CD4-positive, alpha-beta T cell treated with Interleukin-15 for 1 hour (primary cell): ENCODE data around the gene MAML2.

Source experiments
- DNase-seq: peaks from one replicate; pipeline ENCODE4 v3.0.0-alpha.2; 2020

The MAML2 gene

DNA sequence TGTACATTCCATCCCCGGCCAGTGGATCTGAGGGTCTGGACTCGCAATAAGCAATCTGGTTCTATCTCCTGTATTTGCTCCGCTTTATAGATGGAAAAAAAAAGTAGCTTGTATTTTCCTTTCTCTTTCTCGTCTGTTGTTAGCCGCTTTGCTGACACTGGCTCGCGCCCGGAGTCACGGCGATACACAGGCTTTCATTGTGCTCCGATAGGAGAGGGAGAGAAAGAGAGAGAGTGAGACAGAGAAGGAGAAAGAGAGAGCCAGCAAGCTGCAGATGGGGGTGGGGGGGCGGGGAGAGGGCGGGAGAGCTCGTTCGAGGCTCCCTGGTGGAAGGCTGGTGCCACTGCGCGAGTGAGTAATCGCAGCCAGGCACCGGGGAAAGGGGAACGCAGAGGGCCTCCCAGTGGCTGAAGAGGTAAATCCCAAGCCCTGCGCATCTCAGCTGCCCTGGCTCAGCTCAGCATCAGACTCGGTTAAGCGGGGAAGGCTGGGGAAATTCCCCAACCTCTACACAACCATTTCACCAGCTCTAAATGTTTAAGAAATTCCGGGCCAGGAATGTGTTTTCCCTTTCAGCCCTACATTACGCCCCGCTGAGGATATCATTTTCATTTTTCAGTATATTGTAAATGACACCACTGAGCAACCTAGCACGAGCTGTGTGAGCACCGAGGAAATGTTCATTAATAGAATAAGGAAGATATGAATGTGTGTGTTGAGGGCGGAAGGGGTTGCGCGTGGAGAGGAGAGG is at the start of gene MAML2:
TSS of gene MAML2 (minus strand) at position 235 of the 751 bp plus-strand sequence. CDS start 1,300 bp downstream, outside the sequence.
- peak; percentile 92 for DNase-seq

DNA sequence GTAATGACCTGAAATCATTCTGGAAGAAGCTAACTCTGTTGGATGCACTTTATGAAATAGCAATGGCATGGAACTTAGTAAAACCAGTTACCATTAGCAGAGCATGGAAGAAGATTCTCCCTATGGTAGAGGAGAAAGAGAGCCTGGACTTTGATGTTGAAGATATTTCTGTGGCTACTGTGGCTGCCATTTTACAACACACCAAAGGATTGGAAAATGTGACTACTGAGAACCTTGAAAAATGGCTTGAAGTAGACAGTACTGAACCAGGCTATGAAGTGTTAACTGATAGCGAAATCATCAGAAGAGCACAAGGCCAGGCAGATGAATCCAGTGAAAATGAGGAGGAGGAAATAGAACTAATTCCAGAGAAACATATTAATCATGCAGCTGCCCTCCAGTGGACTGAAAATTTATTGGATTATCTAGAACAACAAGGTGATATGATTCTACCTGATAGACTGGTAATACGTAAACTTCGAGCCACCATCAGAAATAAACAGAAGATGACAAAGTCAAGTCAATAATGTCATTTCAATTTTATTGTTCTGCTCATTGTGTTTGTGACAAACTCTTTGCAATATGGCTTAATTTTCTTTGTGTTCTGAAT is 48.8 kb upstream of the MAML2 start:
- DNase-seq: no peak

DNA sequence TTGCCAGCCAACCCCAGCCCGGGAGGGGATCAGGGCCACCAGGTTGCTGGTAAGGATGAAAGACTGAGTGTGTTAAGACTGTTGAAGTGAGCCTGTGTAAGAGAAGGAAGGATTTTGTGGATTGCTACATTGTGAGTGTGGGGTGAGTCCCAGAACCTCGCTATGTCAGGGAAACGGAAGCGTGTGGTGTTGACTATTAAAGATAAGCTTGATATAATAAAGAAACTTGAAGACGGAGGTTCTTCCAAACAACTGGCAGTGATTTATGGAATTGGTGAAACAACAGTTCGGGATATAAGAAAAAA is 47.4 kb upstream of the MAML2 start:
- DNase-seq: no peak

DNA sequence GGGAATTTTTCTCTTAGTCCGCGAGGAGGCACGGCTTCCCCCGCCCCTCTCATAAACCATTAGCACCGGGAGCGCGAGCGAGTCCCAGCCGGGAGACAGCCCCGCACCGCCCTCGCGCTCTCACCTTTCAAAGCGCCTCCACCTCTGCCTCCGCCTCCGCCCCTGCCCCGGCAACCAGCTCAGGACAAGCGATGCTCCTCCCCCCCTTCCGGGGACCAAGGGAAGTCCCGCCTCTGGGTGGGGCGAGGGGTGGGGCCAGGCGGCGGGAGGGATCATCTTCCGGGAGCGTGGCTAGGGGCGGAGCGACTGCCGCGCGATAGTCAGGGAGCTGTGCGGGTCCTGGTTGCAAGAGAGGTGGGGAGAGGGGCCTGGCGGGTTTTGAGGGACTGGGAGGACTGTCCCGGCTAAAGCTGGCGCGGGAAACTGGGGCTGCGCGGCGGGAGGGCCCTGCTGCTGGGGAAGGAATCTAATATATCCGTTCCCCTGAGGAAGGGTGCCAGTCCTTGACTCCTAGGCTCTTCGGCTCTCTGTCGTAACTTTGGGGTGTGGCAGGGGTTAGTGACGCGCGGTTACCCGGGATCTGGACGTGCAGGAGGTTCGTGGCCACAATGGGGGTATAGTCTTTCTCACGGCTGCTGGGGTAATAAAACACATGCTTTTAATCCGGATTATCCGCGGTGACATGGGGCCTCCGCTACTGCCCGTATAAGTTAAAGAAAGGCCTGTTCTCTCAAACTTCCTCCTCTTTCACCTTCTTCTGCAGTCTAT is 46.9 kb upstream of the MAML2 start, which contains the start of the genes CCDC82 and JRKL:
TSS of gene CCDC82 (minus strand) at position 193 of the 768 bp plus-strand sequence. CDS start 5,165 bp downstream, outside the sequence.
TSS of gene JRKL (plus strand) at position 294 of the 768 bp plus-strand sequence. CDS start 637 bp downstream, outside the sequence.
- DNase-seq: peak; percentile 95

- DNase-seq: peak; percentile 53
Measured at GRCh38 chr11:96388891-96389719, 46.1 kb upstream of the MAML2 start.

DNA sequence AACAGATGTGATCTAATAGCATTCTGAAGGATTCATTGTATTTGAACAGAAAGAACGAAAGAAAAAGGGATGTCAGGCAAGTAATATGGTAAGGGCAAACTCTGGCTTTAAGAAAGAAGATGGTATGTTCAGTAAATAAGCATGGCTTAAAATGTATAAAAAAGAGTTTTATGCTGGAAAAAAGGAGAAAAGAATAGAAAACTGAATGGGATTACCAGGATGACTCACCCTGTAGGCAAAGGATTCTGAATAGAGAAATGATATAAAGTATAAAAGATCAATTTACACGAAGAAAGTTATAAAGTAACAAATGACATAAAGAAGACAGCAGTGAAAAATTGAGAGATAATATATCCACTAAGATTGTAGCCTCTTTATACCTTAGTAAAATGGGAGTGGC is 42.2 kb upstream of the MAML2 start:
- DNase-seq: no peak

DNA sequence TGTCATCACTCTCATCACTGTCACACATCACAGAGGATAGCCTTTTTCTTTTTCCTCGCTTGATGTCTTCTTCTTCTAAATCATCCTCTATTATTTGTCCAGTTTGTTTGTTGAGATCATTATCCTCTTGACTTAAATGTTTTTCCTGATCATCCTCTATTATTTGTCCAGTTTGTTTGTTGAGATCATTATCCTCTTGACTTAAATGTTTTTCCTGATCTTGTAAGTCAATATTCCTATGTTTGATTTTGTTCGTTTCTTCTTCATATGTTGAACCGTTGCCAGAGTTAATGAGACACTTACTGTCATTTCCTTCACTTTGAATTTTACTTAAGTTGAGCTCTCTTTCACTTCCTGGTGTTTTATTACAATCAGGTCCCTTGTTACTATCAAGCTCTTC is 41.2 kb upstream of the MAML2 start:
- DNase-seq: no peak

DNA sequence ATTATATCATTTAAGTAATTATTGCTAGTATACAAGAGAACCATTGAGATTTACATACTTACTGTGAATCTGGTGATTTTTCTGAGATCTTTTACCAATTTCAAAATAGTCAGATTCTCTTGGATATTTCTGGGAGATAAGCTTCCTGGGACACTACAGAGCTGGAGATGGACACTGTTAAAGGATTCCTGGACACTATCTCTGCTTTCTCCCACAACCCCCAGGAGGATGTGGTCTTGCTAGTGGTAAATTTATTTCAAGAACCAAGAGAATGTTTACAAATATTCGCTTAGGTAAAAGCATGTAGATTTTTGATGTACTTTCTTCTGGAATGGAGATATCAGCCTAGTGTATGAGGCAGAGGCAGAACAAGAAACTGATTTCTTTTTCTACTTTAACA is 33.8 kb upstream of the MAML2 start:
- DNase-seq: no peak

- no peak for DNase-seq
Measured at GRCh38 chr11:96373826-96374225, 30.8 kb upstream of the MAML2 start.

DNA sequence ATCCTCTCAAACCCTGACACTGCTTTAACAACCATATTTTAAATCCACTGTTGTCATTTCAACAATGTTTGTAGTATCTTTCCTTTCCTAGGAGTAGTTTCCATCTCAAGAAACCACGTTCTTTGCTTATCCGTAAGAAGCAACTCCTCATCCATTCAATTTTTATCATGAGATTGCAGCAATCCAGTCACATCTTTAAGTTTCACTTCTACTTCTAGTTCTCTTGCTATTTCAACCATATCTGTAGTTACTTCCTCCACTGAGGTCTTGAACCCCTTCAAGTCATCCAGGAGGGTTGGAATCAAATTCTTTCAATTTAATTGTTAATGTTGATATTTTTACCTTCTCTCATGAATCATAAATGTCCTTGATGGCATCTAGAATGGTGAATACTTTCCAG is 24.3 kb upstream of the MAML2 start:
- DNase-seq: no peak

DNA sequence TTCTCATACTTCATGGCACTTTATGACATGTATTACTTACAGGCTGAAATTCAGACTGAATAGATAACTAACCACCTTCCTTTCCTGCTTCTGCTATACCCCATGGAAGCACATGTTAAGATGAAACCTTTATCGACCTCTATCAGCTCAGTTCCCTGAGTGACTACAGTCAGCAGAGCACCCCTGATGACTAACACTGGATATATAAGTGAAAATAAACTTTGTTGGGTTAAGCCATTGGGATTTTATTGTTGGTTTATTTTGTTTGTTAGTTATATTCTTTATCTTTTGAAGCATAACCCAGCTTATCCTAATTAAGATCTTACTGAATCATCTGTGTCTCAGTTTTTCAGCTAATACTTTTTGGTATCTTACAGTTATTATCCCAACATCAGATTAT is 23.0 kb upstream of the MAML2 start:
- no peak for DNase-seq

- no peak for DNase-seq
Measured at GRCh38 chr11:96365493-96365892, 22.5 kb upstream of the MAML2 start.

DNA sequence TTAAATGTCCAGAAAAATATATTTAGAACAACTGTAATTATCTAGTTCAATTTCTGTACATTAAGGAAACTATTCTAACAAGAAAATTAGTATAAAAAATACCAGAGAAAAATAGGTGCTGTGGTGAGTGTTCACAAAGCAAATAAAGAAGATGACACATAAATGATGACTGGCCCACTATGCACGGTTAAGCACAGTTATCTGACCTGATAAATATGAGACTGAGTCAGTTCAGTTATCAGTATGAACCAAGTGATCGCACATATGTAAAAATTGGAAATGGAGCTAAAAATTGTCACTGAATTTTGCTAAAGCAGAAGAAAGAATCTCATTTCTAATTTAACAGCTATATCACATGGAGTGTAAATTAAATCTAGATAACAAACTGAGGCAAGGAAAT is 18.8 kb upstream of the MAML2 start:
- no peak for DNase-seq

GRCh38 chr11:96358321-96358720 is 15.3 kb upstream of the MAML2 start:
- no peak for DNase-seq

- no peak for DNase-seq
Measured at GRCh38 chr11:96357794-96358193, 14.8 kb upstream of the MAML2 start.

- DNase-seq: no peak
Measured at GRCh38 chr11:96356848-96357247, 13.9 kb upstream of the MAML2 start.

GRCh38 chr11:96342014-96342960 is 708 bp downstream of the MAML2 start:
- no peak for DNase-seq

DNA sequence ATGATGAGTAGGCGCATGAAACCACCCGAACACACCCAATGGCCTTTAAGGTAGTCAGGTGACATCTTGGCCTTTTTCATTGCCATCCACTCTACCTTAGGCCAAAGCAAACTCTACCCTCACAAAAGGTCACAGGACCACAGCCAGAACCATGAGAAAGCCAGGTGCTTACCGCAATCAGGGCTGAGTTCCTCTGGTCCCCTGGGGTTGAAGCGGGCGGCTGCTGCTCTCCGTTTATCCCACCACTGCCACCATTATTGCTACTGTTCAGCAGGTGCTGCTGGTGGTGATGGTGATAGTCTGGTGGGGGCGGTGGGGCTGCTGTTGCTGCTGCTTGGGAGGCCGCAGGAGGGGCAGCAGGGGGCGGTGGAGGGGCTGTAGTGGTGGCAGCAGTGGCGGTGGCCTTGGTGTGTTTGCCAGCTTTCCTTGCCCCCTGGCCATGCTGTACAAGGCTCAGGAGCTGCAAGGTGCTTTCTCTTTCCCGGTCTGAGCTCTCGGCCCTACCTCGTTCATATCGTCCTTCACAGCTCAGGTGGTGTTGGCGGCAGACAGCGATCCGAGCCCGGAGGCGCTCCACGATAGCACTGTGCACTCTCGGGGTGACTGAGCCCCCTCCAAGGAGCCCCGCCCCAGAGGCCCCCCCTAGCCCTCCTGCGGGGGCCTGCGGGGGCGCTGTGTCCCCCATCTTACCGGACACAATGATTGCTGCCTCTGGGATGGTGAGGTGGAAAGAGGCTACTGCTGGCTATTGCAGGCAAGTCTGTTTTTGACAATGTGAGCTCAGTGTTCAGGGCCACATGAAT is 1.6 kb downstream of the MAML2 start:
- peak; percentile 72 for DNase-seq

GRCh38 chr11:96340555-96340885 is 2.5 kb downstream of the MAML2 start:
- DNase-seq: no peak

- no peak for DNase-seq
Measured at GRCh38 chr11:96339706-96340554, 3.1 kb downstream of the MAML2 start.
